Activated CD8-positive, alpha-beta memory T cell treated with anti-CD3 and anti-CD28 coated beads, Interleukin-2, amount 10 ng/mL, durations not matched to agents 7 days and 5 days (primary cell): ENCODE results near the gene KHSRP. TPM values are rescaled to one million over a fixed set of nuclear protein-coding genes. Genes with fewer than 3 reads are reported as not detected.
"Not testable (repeated sequence)": the region's sequence is repeated elsewhere in the genome, so short reads cannot be mapped to it uniquely, and the experiment has no call there.

Experiments used
- ATAC-seq: fragments of 150-1000 bp; cut with Tn5 transposase; one replicate; pipeline ENCODE4 v1.10.0; 2021; ENCODE audit warnings: moderate library complexity
- CTCF ChIA-PET: fragments of 350-600 bp; sonication (Branson Sonifier 250); formaldehyde crosslinking; loops from one replicate; lab custom pipeline; 2021; ENCODE audit warnings: antibody characterized with exemption; lab: Charles Lee
- DNase-seq: peaks from one replicate; pipeline ENCODE4 v3.0.0-alpha.2; 2020
- H3K27ac Mint-ChIP-seq: one replicate; pipeline ENCODE4 v1.8.0; 2021; ENCODE audit warnings: mild to moderate bottlenecking, mixed read lengths
- H3K27me3 Mint-ChIP-seq: one replicate; pipeline ENCODE4 v1.8.0; 2021; ENCODE audit warnings: mixed read lengths
- H3K36me3 Mint-ChIP-seq: one replicate; pipeline ENCODE4 v1.8.0; 2021; ENCODE audit warnings: mild to moderate bottlenecking, mixed read lengths
- H3K4me1 Mint-ChIP-seq: one replicate; pipeline ENCODE4 v1.8.0; 2021; ENCODE audit warnings: mixed read lengths
- H3K4me3 Mint-ChIP-seq: one replicate; pipeline ENCODE4 v1.8.0; 2021; ENCODE audit warnings: mild to moderate bottlenecking, moderate library complexity, mixed read lengths
- H3K9me3 Mint-ChIP-seq: one replicate; pipeline ENCODE4 v1.8.0; 2022; ENCODE audit warnings: low read depth, mixed read lengths
- total RNA-seq, 2 experiments: library from RNA; stranded (reverse); gene quantifications; one replicate each; pipeline ENCODE4 v1.2.3, GENCODE V29; 2021

Gene KHSRP
- total RNA-seq, 2 experiments from 2014 or later, result 341 to 364 TPM

DNA sequence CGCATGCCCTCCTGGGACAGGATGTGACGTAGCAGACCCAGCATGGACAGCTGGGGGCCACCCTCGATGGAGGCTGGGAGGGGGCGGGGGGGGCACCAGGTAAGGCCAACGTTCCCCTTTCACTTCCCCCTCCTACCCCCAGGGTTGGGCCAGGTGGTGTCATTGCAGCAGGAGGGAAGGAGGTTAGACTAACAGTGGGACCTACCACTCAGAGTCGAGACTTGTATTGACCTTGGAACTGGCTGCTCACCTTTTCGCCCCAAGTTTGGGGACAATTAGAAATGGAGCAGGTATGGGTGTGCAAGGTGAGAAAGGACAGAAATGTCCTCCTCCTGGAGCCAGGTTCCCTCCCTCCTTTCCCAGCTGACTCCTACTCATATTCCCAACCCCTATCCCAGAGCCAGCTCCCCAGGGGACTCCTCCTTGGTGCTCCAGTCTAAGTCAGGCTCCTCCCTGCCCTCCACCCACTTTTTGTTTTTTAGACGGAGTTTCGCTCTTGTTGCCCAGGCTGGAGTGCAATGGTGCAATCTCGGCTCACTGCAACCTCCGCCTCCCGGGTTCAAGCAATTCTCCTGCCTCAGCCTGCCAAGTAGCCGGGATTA lies 17.6 kb upstream of the KHSRP start:
- DNase-seq, result no peak
- Mint-ChIP-seq H3K9me3 (no peaks in the 10 kb centered on the region), H3K27me3 (no peaks in the 10 kb centered on the region), H3K4me3 (no peak overlapping the region), H3K4me1 (no peaks in the 10 kb centered on the region), H3K36me3 (no peaks in the 10 kb centered on the region), H3K27ac (no peak overlapping the region)
- no peak for ATAC-seq
- CTCF ChIA-PET, result no interaction called here

DNA sequence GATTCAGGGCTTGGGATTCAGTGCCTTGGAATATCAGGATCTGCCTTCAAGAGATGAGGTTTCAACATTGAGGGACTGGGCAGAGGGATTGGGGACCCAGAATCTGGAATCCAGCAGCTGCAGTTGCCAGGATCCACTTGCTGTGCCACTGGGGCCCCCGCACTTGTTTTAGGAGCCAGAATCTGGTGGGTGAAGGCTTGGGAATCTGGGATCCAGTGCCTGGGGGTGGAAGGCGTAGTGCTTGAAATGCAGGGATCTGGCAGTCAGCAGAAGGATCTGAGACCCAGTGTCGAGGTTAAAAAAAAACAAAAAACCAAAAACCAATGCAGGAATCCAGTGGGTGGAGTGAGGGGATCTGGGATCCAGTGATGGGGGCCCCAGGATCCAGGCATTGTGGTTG lies 16.3 kb upstream of the KHSRP start:
- no peak for DNase-seq
- H3K4me1 Mint-ChIP-seq, result peaks cover 4% of the 10 kb centered on the region
- no peaks in the 10 kb centered on the region for H3K36me3 Mint-ChIP-seq
- CTCF ChIA-PET, result no interaction called here
- no peak for ATAC-seq
- no peaks in the 10 kb centered on the region for H3K27me3 Mint-ChIP-seq
- H3K4me3 Mint-ChIP-seq, result no peak overlapping the region
- H3K9me3 Mint-ChIP-seq, result no peaks in the 10 kb centered on the region
- no peak overlapping the region for H3K27ac Mint-ChIP-seq

DNA sequence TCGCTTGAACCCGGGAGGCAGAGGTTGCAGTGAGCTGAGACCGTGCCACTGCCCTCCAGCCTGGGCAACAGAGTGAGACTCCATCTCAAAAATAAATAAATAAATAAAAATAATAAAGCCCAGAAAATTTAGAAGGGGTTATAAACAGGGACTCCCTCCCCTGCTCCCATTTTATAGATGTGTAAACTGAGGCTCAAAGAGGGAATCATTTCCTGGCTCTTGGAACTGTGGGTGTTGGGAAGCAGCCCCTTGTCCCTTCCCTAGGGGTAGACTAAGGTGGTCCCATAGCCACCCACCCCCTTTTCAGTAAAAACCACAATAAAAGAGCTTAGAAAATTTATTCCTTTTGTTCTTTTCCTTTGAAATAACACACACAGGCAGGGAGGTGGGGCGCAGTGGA lies 15.1 kb upstream of the KHSRP start:
- no peak for ATAC-seq
- H3K27ac Mint-ChIP-seq, result no peak overlapping the region
- no peaks in the 10 kb centered on the region for H3K9me3 Mint-ChIP-seq
- no peaks in the 10 kb centered on the region for H3K36me3 Mint-ChIP-seq
- no peaks in the 10 kb centered on the region for H3K27me3 Mint-ChIP-seq
- CTCF ChIA-PET, result no interaction called here
- H3K4me3 Mint-ChIP-seq, result no peak overlapping the region
- DNase-seq, result no peak
- H3K4me1 Mint-ChIP-seq, result peaks cover 6% of the 10 kb centered on the region

DNA sequence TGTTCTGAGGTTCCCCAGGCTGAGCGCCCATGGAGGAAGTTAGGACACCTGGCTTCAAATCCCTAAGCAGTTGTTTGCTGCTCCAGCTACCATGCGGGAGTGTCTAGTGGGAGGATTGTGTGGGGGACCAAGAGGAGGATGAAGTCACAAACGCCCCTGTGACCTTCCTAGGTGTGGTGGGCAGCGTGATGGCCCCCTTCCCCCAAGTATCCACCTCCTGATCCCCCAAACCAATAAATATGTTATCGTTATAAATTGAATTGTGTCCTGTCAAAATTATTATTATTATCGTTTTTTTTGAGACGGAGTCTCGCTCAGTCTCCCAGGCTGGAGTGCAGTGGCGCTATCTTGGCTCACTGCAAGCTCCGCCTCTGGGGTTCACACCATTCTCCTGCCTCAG lies 9.1 kb upstream of the KHSRP start, which contains the start of gene SLC25A41:
TSS of gene SLC25A41 (minus strand) at position 101 of the 400 bp plus-strand sequence. CDS start at position 31, 70 bp downstream.
- peaks cover 12% of the 10 kb centered on the region for H3K4me1 Mint-ChIP-seq
- H3K9me3 Mint-ChIP-seq, result no peaks in the 10 kb centered on the region
- H3K27ac Mint-ChIP-seq, result no peak within 1 kb of the TSS
- no peaks in the 10 kb centered on the region for H3K27me3 Mint-ChIP-seq
- no peak for ATAC-seq
- DNase-seq, result no peak
- CTCF ChIA-PET, result no interaction called here
- no peak within 1 kb of the TSS for H3K4me3 Mint-ChIP-seq
- no peaks in the 10 kb centered on the region for H3K36me3 Mint-ChIP-seq

DNA sequence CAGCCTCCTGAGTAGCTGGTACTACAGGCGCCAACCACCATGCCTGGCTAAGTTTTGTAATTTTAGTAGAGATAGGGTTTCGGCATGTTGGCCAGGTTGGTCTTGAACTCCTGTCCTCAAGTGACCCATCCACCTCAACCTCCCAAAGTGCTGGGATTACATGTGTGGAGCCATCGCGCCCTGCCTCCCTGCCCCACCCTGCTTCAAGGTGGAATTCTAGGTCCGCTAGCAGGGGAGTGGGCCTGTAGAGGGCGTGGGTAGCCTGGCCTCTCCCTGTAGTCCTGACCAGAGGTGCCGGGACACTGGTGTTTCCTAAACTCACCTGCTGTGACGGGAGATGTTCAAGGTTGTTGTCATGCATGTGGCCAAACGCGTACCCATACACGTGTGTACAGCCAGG lies 8.6 kb upstream of the KHSRP start:
- Mint-ChIP-seq H3K9me3 (no peaks in the 10 kb centered on the region), H3K27ac (no peak overlapping the region), H3K36me3 (no peaks in the 10 kb centered on the region), H3K4me1 (peaks cover 12% of the 10 kb centered on the region), H3K4me3 (no peak overlapping the region), H3K27me3 (no peaks in the 10 kb centered on the region)
- DNase-seq, result no peak
- no peak for ATAC-seq
- CTCF ChIA-PET, result no interaction called here

DNA sequence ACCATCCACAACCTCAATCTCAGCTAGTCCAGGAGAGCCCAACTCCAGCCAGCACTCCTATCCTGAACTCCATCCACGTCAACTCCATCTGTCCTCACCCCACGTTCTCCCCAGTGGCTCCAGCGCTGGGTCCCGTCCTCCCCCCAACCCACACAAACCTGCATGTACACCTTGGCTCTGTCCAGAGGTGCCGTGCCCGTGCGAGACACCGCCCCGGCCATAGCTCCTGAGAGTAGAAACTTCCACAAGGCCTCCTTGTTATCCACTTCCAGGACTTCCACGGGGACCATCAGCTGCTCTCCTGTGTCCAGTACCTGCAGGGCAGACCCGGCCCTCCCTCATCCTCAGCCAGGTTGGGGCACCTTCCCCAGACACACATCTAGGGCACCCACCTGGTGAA lies 7.3 kb upstream of the KHSRP start:
- Mint-ChIP-seq H3K4me1 (peaks cover 12% of the 10 kb centered on the region), H3K9me3 (no peaks in the 10 kb centered on the region), H3K27me3 (no peaks in the 10 kb centered on the region), H3K4me3 (no peak overlapping the region), H3K36me3 (no peaks in the 10 kb centered on the region), H3K27ac (no peak overlapping the region)
- ATAC-seq, result peak; percentile 6
- CTCF ChIA-PET, result interaction anchor here (1.2 kb wide), 1 partner anchor 28 kb away, joined by 3 read pairs; the partner anchor contains the start of gene SLC25A23
- no peak for DNase-seq

DNA sequence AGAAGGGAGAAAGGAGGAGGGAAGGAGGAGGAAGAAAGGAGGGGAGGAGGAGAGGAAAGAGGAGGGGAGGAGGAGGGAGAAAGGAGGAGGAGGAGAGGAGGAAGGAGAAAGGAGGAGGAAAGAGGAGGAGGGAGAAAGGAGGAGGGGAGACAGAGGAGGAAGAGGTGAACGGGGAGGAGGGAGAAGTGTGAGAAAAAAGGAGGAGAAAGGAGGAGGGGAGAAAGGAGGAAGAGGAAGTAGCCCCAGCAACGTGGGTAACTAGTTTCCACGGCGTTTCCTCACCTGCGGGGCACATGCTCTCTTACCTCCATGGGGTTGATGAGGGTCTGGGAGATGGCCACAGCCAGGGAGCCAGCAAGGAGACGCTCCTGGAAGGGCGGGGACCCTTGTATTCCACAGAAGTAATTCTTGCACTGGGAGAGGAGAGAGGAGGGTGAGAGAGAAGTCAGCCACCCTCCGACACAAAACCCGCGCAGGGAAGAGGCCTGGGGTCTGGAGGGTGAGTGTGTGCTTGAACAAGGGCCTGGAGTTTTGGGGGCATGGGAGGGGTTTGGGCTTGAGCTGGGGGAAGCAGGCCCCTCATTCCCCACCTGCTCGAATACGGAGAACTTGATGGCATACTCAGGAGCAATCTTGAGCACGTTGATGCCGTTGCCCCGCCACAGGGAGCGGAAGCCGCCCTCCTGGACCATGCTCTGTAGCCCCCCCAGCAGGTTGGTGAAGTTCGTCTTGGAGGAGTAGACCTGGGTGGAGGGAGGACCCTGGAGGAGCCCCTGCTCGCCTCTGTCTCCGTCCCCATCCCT lies 5.0 kb upstream of the KHSRP start:
- CTCF ChIA-PET, result no interaction called here
- Mint-ChIP-seq H3K27me3 (no peaks in the 10 kb centered on the region), H3K4me1 (peaks cover 17% of the 10 kb centered on the region), H3K36me3 (no peaks in the 10 kb centered on the region), H3K27ac (no peak overlapping the region), H3K9me3 (no peaks in the 10 kb centered on the region), H3K4me3 (peak overlapping the region; percentile 43)
- DNase-seq (no peak), ATAC-seq (no peak)

DNA sequence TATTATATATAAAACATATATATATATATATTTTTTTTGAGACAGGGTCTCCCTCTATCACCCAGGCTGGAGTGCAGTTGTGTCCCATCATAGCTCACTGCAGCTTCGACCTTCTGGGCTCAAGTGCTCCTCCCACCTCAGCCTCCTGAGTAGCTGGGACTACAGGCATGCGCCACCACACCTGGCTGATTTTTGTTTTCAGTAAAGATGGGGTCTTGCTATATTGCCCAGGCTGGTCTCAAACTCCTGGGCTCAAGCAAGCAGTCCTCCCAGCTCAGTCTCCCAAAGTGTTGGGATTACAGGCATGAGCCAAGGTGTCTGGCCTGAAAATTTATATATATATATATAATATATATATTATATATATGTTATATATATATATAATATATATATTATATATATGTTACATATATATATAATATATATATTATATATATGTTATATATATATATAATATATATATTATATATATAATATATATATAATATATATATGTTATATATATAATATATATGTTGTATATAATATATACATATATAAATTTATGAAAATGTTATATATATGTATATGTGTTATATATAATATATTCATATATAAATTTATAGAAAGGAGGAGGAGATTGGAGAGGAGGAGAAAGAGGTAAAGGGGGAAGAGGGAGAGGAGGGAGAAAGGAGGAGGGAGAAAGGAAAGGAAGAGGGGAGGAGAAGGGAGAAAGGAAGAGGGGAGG lies 4.2 kb upstream of the KHSRP start:
- H3K4me3 Mint-ChIP-seq, H3K36me3 Mint-ChIP-seq, DNase-seq, ATAC-seq, H3K9me3 Mint-ChIP-seq, H3K27me3 Mint-ChIP-seq, CTCF ChIA-PET, H3K27ac Mint-ChIP-seq: not testable (repeated sequence)
- peaks cover 17% of the 10 kb centered on the region for H3K4me1 Mint-ChIP-seq

DNA sequence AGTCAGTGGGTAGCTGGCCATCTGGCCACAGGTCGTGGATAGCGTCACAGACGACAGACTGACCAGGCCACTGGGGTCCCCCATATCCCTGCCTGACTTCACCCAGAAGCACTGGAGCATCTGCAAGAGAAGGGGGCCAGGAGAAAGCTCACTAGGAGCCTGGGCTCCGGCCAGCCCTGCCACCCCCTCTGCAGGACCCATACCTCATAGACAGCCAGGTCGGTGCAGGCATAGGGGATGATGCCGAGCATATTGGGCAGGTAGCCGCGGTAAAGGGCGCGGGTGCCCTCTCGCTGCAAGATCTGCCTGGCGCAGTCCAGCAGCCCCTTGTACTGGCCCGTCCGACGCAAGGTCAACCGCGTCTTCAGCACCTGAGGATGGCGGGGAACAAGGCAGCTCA lies 2.5 kb upstream of the KHSRP start:
- no peak overlapping the region for H3K4me3 Mint-ChIP-seq
- ATAC-seq (no peak), DNase-seq (no peak)
- CTCF ChIA-PET, result no interaction called here
- H3K27ac Mint-ChIP-seq, result no peak overlapping the region
- H3K27me3 Mint-ChIP-seq, result no peaks in the 10 kb centered on the region
- peaks cover 4% of the 10 kb centered on the region for H3K36me3 Mint-ChIP-seq
- H3K4me1 Mint-ChIP-seq, result peaks cover 30% of the 10 kb centered on the region
- H3K9me3 Mint-ChIP-seq, result no peaks in the 10 kb centered on the region

DNA sequence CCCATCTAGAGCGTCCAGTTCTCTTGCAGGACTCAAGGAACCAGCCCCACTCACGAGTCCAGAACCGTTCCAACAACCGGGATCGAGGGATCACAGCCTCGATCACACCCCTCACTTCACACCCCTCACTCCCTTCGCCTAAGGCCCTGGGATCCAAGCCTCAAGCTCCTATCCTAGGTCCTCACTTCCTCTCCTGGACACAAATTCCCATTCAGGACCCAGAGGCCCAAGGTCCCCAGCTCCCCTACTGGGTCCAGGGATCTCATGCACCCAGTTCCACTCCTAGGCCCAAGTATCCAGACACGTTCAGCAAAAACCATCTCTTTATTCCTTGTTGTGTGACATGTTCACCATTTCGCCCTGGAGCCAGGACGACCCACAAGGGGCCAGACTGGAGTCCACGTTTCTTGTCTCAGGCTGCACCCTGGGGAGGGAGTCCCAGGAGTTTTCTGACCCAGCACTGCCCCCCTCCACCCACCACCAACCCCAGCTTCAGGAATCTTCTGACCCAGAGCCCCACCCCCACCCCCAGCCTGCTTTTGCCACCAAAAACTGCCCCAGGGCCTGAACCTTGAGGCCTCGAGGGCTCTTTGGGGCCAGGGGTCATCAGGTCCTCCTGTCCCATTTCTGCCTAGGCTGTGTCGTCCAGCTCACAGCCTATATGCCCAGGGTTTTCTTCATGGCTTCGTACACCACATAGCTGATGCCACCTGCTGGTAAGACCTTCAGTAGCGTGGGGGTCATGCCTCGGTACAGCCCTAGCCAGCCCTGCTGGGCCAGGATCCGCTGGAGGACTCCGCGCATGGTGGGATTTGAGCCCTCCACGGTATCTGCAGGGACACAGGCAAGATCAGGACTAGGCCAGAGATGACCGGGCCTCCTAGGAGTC lies 1.4 kb upstream of the KHSRP start:
- Mint-ChIP-seq H3K9me3 (no peaks in the 10 kb centered on the region), H3K27me3 (no peaks in the 10 kb centered on the region), H3K36me3 (peaks cover 5% of the 10 kb centered on the region), H3K27ac (peak overlapping the region; percentile 92), H3K4me1 (peaks cover 38% of the 10 kb centered on the region), H3K4me3 (peak overlapping the region; percentile 65)
- ATAC-seq (no peak), DNase-seq (peak; percentile 45)
- CTCF ChIA-PET, result interaction anchor here (0.7 to 2.4 kb wide), 7 partner anchors 9 to 437 kb away, joined by 3 to 10 read pairs (median 5); partner anchors contain the start of genes ALKBH7, DENND1C and GTF2F1

DNA sequence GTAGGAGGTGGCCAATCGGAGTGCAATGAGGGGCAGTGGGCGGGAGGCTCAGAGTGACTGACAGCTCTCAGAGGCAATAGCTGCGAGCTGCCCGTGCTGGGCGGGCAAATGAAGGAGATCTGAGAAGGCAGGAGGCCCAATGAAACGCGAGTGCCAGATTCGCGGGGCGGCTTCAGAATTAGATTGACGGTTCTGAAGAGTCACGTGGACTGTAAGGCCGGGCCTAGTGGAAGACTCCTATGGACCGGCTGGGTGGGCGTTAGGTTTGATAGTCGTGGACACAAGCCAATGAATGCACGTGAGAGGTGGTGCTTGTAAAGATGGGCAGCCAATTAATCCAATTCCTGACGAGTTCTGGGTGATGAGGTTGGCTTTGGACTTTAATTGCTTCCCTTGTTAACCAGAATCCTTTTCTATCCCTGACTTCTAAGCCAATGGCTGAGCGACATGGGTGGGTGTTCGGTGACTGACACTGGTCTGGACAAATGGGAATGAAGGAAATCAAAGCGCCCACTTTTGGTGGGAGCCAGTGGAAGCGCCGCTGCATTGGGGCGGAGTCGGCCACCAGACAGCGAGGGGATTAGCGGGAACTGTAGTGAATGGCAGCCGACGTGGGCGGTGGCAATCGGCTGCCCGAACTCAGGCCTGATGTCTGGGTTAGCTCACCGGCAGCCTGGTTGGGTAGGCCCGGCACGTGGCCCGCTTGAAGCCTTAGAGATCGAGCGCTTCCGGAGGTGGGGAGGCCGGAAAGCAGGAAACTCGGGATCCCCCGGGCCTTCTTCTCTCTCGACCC lies 524 bp upstream of the KHSRP start:
- CTCF ChIA-PET, result interaction anchor here (0.7 to 2.4 kb wide), 9 partner anchors 10 to 438 kb away, joined by 3 to 10 read pairs (median 4); partner anchors contain the start of genes ALKBH7, DENND1C and GTF2F1
- DNase-seq, result peak; percentile 100

More for the DNA sequence above, 524 bp upstream of the KHSRP start:
- Mint-ChIP-seq H3K27me3 (no peaks in the 10 kb centered on the region), H3K4me3 (peak overlapping the region; percentile 65), H3K4me1 (peaks cover 36% of the 10 kb centered on the region), H3K9me3 (no peaks in the 10 kb centered on the region), H3K36me3 (peaks cover 13% of the 10 kb centered on the region), H3K27ac (peak overlapping the region; percentile 92)
- ATAC-seq, result peak; percentile 88
